RKO (cell line): Measurements from ENCODE around the gene ZFP57.
A peak's percentile ranks its signal among the peaks of the same experiment; 100 is the strongest.
"Not testable (repeated sequence)": the region's sequence is repeated elsewhere in the genome, so short reads cannot be mapped to it uniquely, and the experiment has no call there.

Source experiments
- DNase-seq: peaks from one replicate; pipeline ENCODE4 v3.0.0-alpha.2; 2016; ENCODE audit warnings: low spot score

ZFP57 gene

GRCh38 chr6:29696147-29697125 is 15.5 kb upstream of the ZFP57 start:
- peak; percentile 6 for DNase-seq

GRCh38 chr6:29694637-29695036 is 13.7 kb upstream of the ZFP57 start:
- DNase-seq: no peak

- DNase-seq: no peak
Measured at GRCh38 chr6:29685718-29686326, 4.9 kb upstream of the ZFP57 start.

GRCh38 chr6:29681811-29682210 is 859 bp upstream of the ZFP57 start:
- no peak for DNase-seq

- no peak for DNase-seq
Measured at GRCh38 chr6:29680416-29680815, 536 bp downstream of the ZFP57 start.

GRCh38 chr6:29679962-29680361 is 990 bp downstream of the ZFP57 start:
- no peak for DNase-seq

GRCh38 chr6:29678114-29678513 is 2.8 kb downstream of the ZFP57 start:
- DNase-seq: no peak

GRCh38 chr6:29676981-29677601 is 3.9 kb downstream of the ZFP57 start:
- DNase-seq: no peak

GRCh38 chr6:29675561-29675960 is 5.4 kb downstream of the ZFP57 start:
- DNase-seq: no peak

- no peak for DNase-seq
Measured at GRCh38 chr6:29674008-29674407, 6.9 kb downstream of the ZFP57 start.

- no peak for DNase-seq
Measured at GRCh38 chr6:29673161-29673560, 7.8 kb downstream of the ZFP57 start.

GRCh38 chr6:29672116-29672515 is 8.8 kb downstream of the ZFP57 start:
- not testable (repeated sequence) for DNase-seq

GRCh38 chr6:29671026-29671425 is 9.9 kb downstream of the ZFP57 start:
- no peak for DNase-seq

- no peak for DNase-seq
Measured at GRCh38 chr6:29667158-29667557, 13.8 kb downstream of the ZFP57 start.

GRCh38 chr6:29666826-29667130 is 14.2 kb downstream of the ZFP57 start:
- DNase-seq: no peak

GRCh38 chr6:29665942-29666825 is 14.8 kb downstream of the ZFP57 start:
- no peak for DNase-seq

- no peak for DNase-seq
Measured at GRCh38 chr6:29663300-29664042, 17.5 kb downstream of the ZFP57 start.

GRCh38 chr6:29661502-29662141 is 19.3 kb downstream of the ZFP57 start:
- not testable (repeated sequence) for DNase-seq

GRCh38 chr6:29661071-29661470 is 19.9 kb downstream of the ZFP57 start:
- DNase-seq: no peak

GRCh38 chr6:29656798-29657197 is 24.2 kb downstream of the ZFP57 start, which contains the start of gene MOG:
TSS of gene MOG (plus strand) at chr6:29657092. CDS start at chr6:29657210, 118 bp downstream.
- DNase-seq: no peak

GRCh38 chr6:29656157-29656556 is 24.8 kb downstream of the ZFP57 start:
- no peak for DNase-seq
